Panc1 (cell line): ENCODE results near the gene SLF2. TPM values are rescaled to one million over a fixed set of nuclear protein-coding genes. Genes with fewer than 3 reads are reported as not detected.

Source experiments
- ATAC-seq: fragments of 200-7000 bp; cut with Tn5 transposase; 2 replicates; pipeline ENCODE4 v1.9.1; 2020; ENCODE audit warnings: mild to moderate bottlenecking, moderate library complexity
- BruUV-seq: library from RNA; stranded (reverse); fragments of 400-500 nt; replicated peaks from 2 replicates; lab custom pipeline; 2021; lab: Mats Ljungman, UMichigan
- CTCF ChIA-PET: fragments of 300-600 bp; sonication (Branson Sonifier 250); formaldehyde crosslinking; loops from one replicate; lab custom pipeline; 2022; ENCODE audit warnings: antibody characterized with exemption; lab: Charles Lee
- POLR2A ChIA-PET: fragments of 300-600 bp; sonication (Branson Sonifier 250); formaldehyde crosslinking; loops from one replicate; lab custom pipeline; 2022; ENCODE audit warnings: antibody characterized with exemption; lab: Charles Lee
- DNase-seq: peaks from one replicate; pipeline ENCODE4 v3.0.0-alpha.2; 2010; ENCODE audit warnings: low read depth, low spot score
- H3K27ac ChIP-seq: 2 replicates; pipeline ENCODE4 v1.5.1; 2011; ENCODE audit warnings: mild to moderate bottlenecking, low read length, inconsistent platforms
- H3K27me3 ChIP-seq: fragments of 200-500 bp; sonication (Bioruptor generic); 2 replicates; pipeline ENCODE4 v1.6.0; 2014; ENCODE audit warnings: low read length, inconsistent platforms; ENCODE audit not compliant: control insufficient read depth, insufficient read depth
- H3K36me3 ChIP-seq: fragments of 200-500 bp; sonication (Bioruptor generic); 2 replicates; pipeline ENCODE4 v1.5.1; 2014; ENCODE audit warnings: inconsistent platforms, mild to moderate bottlenecking, low read length, moderate library complexity; ENCODE audit not compliant: control insufficient read depth, insufficient read depth
- H3K4me1 ChIP-seq: 2 replicates; pipeline ENCODE4 v1.5.1; 2011; ENCODE audit warnings: inconsistent platforms, mild to moderate bottlenecking, low read length, moderate library complexity; ENCODE audit not compliant: control insufficient read depth, insufficient read depth
- H3K4me3 ChIP-seq, 2 experiments: 2 replicates each; pipeline ENCODE4 v1.5.1; 2011 to 2012; ENCODE audit warnings: low read depth in 2 of 2, low read length in 2 of 2, mild to moderate bottlenecking in 2 of 2, inconsistent platforms in 1 of 2, moderate library complexity in 1 of 2
- H3K9me3 ChIP-seq: fragments of 200-500 bp; sonication (Bioruptor generic); 2 replicates; pipeline ENCODE4 v1.5.1; 2014; ENCODE audit warnings: low read depth, mild to moderate bottlenecking, inconsistent platforms, low read length, moderate library complexity; ENCODE audit not compliant: control insufficient read depth, insufficient read depth
- CTCF ChIP-seq: fragments of 450-650 bp; IDR thresholded peaks from 2 replicates; pipeline ENCODE4 v1.5.1; 2017; ENCODE audit warnings: mild to moderate bottlenecking
- POLR2AphosphoS5 ChIP-seq: IDR thresholded peaks from 2 replicates; pipeline ENCODE4 v1.6.1; 2012; ENCODE audit warnings: mild to moderate bottlenecking, low read depth, low read length, moderate library complexity
- REST ChIP-seq, 2 experiments: IDR thresholded peaks; 2 replicates each; pipeline ENCODE4 v1.6.1; 2011 to 2012; ENCODE audit warnings: low read depth in 2 of 2, control low read depth in 1 of 2, low read length in 1 of 2, mild to moderate bottlenecking in 1 of 2, moderate library complexity in 1 of 2; ENCODE audit not compliant: insufficient read depth in 1 of 2
- SIN3A ChIP-seq: IDR thresholded peaks from 2 replicates; pipeline ENCODE4 v1.6.1; 2012; ENCODE audit warnings: low read depth, mild to moderate bottlenecking, low read length, moderate library complexity, borderline replicate concordance; ENCODE audit not compliant: insufficient read depth
- TCF7L2 ChIP-seq: IDR thresholded peaks from 2 replicates; pipeline ENCODE4 v1.6.1; 2011; ENCODE audit warnings: mild to moderate bottlenecking, low read depth, low read length, inconsistent platforms
- in situ Hi-C: cut with HindIII; loops from 2 replicates; pipeline ENCODE4 v1.10.0; 2016; ENCODE audit warnings: low sequenced_read_pairs, low pct_unique_long_range_greater_than_20kb
- intact Hi-C: fragments of 100-400 bp; cut with micrococcal nuclease; formaldehyde crosslinking; loops from one replicate; pipeline ENCODE4 v1.10.0; 2022; ENCODE audit not compliant: unreplicated experiment
- total RNA-seq: library from RNA; stranded (reverse); gene quantifications from one replicate; pipeline ENCODE4 v1.2.1, GENCODE V29; 2021; ENCODE audit not compliant: unreplicated experiment

Gene SLF2
- total RNA-seq, 1 experiment from 2014 or later: 38.8 TPM

GRCh38 chr10:101007915-101008822 is 95.4 kb downstream of the SLF2 start:
- Histone ChIP-seq H3K4me3 (no peak overlapping the region), H3K27me3 (no peaks in the 10 kb centered on the region), H3K9me3 (no peaks in the 10 kb centered on the region), H3K36me3 (peaks cover 3% of the 10 kb centered on the region; the same call in 1 of the 2 replicates), H3K4me1 (peaks cover 22% of the 10 kb centered on the region), H3K27ac (0 out of 2 replicates have a peak overlapping the region, but pooled peaks have one; percentile 4)
- ATAC-seq (no peak), DNase-seq (no peak)
- intact Hi-C loops (no loop called here), in situ Hi-C loops (no loop called here)
- no TSS peak for BruUV-seq
- ChIA-PET POLR2A (no interaction called here), CTCF (interaction anchor here (2.1 kb wide), 1 partner anchor 11 kb away, joined by 9 read pairs; no protein-coding TSS in a partner anchor)
- 0 out of 2 replicates have a peak, but pooled peaks have one; percentile 37 for TF ChIP-seq POLR2AphosphoS5
- no peak for TF ChIP-seq REST (IDR thresholded peaks at IDR 0.05; ENCODE audit: insufficient read depth in 1 of 2, low read depth in 2 of 2, low read length in 1 of 2)

- DNase-seq (no peak), ATAC-seq (no peak)
- Histone ChIP-seq H3K27ac (no peak overlapping the region), H3K4me1 (peaks cover 23% of the 10 kb centered on the region), H3K27me3 (no peaks in the 10 kb centered on the region), H3K9me3 (no peaks in the 10 kb centered on the region), H3K36me3 (no peaks in the 10 kb centered on the region), H3K4me3 (no peak overlapping the region)
- BruUV-seq: no TSS peak
- CTCF ChIA-PET: no interaction called here
- intact Hi-C loops (no loop called here), in situ Hi-C loops (no loop called here)
- POLR2A ChIA-PET: no interaction called here
- TF ChIP-seq TCF7L2 (no peak), POLR2AphosphoS5 (no peak), CTCF (no peak), REST (IDR thresholded peaks at IDR 0.05; ENCODE audit: insufficient read depth in 1 of 2, low read depth in 2 of 2, low read length in 1 of 2) (no peak), SIN3A (no peak)
These were observed 96.2 kb downstream of the SLF2 start for GRCh38 chr10:101008823-101009423.
